SK-N-SH (cell line): ENCODE measurements around the gene EXOC7. TPM values are rescaled to one million over a fixed set of nuclear protein-coding genes. Genes with fewer than 3 reads are reported as not detected.

Source experiments
- CTCF ChIA-PET: fragments of 300-600, 350-600 bp; formaldehyde crosslinking; extraction: SDS; loops from one replicate; lab custom pipeline; 2021; lab: Yijun Ruan, JAX
- POLR2A ChIA-PET: fragments of 350-600 bp; sonication (Branson Sonifier 250); formaldehyde crosslinking; extraction: SDS; loops from one replicate; lab custom pipeline; 2020; ENCODE audit warnings: antibody characterized with exemption, inconsistent platforms; lab: Yijun Ruan, JAX
- DNase-seq: peaks from one replicate; pipeline ENCODE4 v3.0.0; 2012
- H2AFZ ChIP-seq: fragments of 200-600 bp; sonication (generic); 2 replicates; pipeline ENCODE4 v1.8.1; 2016; ENCODE audit warnings: antibody characterized with exemption, mild to moderate bottlenecking, low read depth
- H3F3A ChIP-seq: fragments of 200-600 bp; sonication (generic); replicated peaks from 2 replicates; pipeline ENCODE3; 2016; ENCODE audit warnings: antibody characterized with exemption, mild to moderate bottlenecking; ENCODE audit not compliant: insufficient read depth
- H3K27ac ChIP-seq, 2 experiments: fragments of 200-500 bp in 1 of 2; fragments of 200-600 bp in 1 of 2; sonication (Bioruptor generic) in 1 of 2; sonication (generic), shearing (Covaris generic) in 1 of 2; 2 replicates each; pipeline versions ENCODE4 v1.5.1 to v1.6.1; 2014 to 2016; ENCODE audit warnings: low read depth in 2 of 2, inconsistent platforms in 1 of 2, low read length in 1 of 2, mild to moderate bottlenecking in 1 of 2, mixed read lengths in 1 of 2
- H3K27me3 ChIP-seq: fragments of 200-600 bp; sonication (generic), shearing (Covaris generic); 2 replicates; pipeline ENCODE4 v1.6.1; 2016; ENCODE audit warnings: mixed run types; ENCODE audit not compliant: insufficient read depth
- H3K36me3 ChIP-seq, 2 experiments: fragments of 200-500 bp in 1 of 2; fragments of 200-600 bp in 1 of 2; sonication (Bioruptor generic) in 1 of 2; sonication (generic) in 1 of 2; replicated peaks in 1 of 2; 2 replicates each; pipeline versions ENCODE3 to v1.5.1; 2014 to 2016; ENCODE audit warnings: low read length in 1 of 2, mild to moderate bottlenecking in 1 of 2; ENCODE audit not compliant: insufficient read depth in 2 of 2, control insufficient read depth in 1 of 2
- H3K4me1 ChIP-seq, 2 experiments: fragments of 200-500 bp in 1 of 2; fragments of 200-600 bp in 1 of 2; sonication (Bioruptor generic) in 1 of 2; sonication (generic), shearing (Covaris generic) in 1 of 2; 2 replicates each; pipeline versions ENCODE4 v1.5.1 to v1.6.1; 2014 to 2016; ENCODE audit warnings: low read depth in 1 of 2, low read length in 1 of 2, mixed run types in 1 of 2; ENCODE audit not compliant: insufficient read depth in 2 of 2, control insufficient read depth in 1 of 2
- H3K4me2 ChIP-seq: fragments of 200-600 bp; sonication (generic), shearing (Covaris generic); 2 replicates; pipeline ENCODE4 v1.6.1; 2017; ENCODE audit warnings: mixed run types
- H3K4me3 ChIP-seq, 2 experiments: fragments of 200-500 bp in 1 of 2; fragments of 200-600 bp in 1 of 2; sonication (Bioruptor generic) in 1 of 2; sonication (generic), shearing (Covaris generic) in 1 of 2; 2 replicates each; pipeline versions ENCODE4 v1.5.1 to v1.8.1; 2014 to 2016; ENCODE audit warnings: low read depth in 2 of 2, inconsistent platforms in 1 of 2, low read length in 1 of 2, mild to moderate bottlenecking in 1 of 2, mixed read lengths in 1 of 2, moderate library complexity in 1 of 2
- H3K79me2 ChIP-seq: fragments of 200-600 bp; sonication (generic); 2 replicates; pipeline ENCODE4 v1.8.1; 2017; ENCODE audit warnings: mild to moderate bottlenecking; ENCODE audit not compliant: insufficient read depth
- H3K9ac ChIP-seq: fragments of 200-600 bp; sonication (generic); 2 replicates; pipeline ENCODE4 v1.6.1; 2017; ENCODE audit warnings: mixed run types
- H3K9me2 ChIP-seq: fragments of 200-600 bp; sonication (generic); 2 replicates; pipeline ENCODE4 v1.6.1; 2017; ENCODE audit warnings: mixed run types
- H3K9me3 ChIP-seq: fragments of 200-600 bp; sonication (generic); 2 replicates; pipeline ENCODE4 v1.6.1; 2017; ENCODE audit warnings: mixed run types, mild to moderate bottlenecking, moderate library complexity
- H4K20me1 ChIP-seq: fragments of 200-600 bp; sonication (generic); 2 replicates; pipeline ENCODE4 v1.6.1; 2017; ENCODE audit warnings: mild to moderate bottlenecking, mixed run types; ENCODE audit not compliant: insufficient read depth
- CHD2 ChIP-seq: fragments of 150-350 bp; IDR thresholded peaks from 2 replicates; pipeline ENCODE4 v1.6.1; 2018; ENCODE audit warnings: low read length; ENCODE audit not compliant: partially characterized antibody
- FOSL2 ChIP-seq: IDR thresholded peaks from 2 replicates; pipeline ENCODE4 v1.4.0; 2012; ENCODE audit warnings: low read depth, mild to moderate bottlenecking, moderate library complexity, borderline replicate concordance
- FOXM1 ChIP-seq: IDR thresholded peaks from 2 replicates; pipeline ENCODE4 v1.4.0; 2012; ENCODE audit warnings: low read depth, mild to moderate bottlenecking
- GABPA ChIP-seq: IDR thresholded peaks from 2 replicates; pipeline ENCODE4 v1.4.0; 2012; ENCODE audit warnings: low read depth, mild to moderate bottlenecking
- IRF3 ChIP-seq: fragments of 150-350 bp; IDR thresholded peaks from 2 replicates; pipeline ENCODE4 v1.6.1; 2016; ENCODE audit warnings: mild to moderate bottlenecking, low read depth, low read length
- MEF2A ChIP-seq: IDR thresholded peaks from 2 replicates; pipeline ENCODE4 v1.4.0; 2012; ENCODE audit warnings: low read depth, borderline replicate concordance
- MXI1 ChIP-seq: IDR thresholded peaks from 2 replicates; pipeline ENCODE4 v1.6.1; 2012; ENCODE audit warnings: mild to moderate bottlenecking, low read depth, low read length, improper control_type of control experiment
- NRF1 ChIP-seq: IDR thresholded peaks from 2 replicates; pipeline ENCODE4 v1.6.1; 2012; ENCODE audit warnings: low read depth, mild to moderate bottlenecking, low read length
- RAD21 ChIP-seq: IDR thresholded peaks from 2 replicates; pipeline ENCODE4 v1.6.1; 2012; ENCODE audit warnings: mild to moderate bottlenecking, low read length
- RCOR1 ChIP-seq: fragments of 150-350 bp; IDR thresholded peaks from 2 replicates; pipeline ENCODE4 v1.6.1; 2017; ENCODE audit warnings: antibody characterized with exemption, low read length
- SIN3A ChIP-seq: IDR thresholded peaks from 2 replicates; pipeline ENCODE4 v1.6.1; 2012; ENCODE audit warnings: low read depth, mild to moderate bottlenecking, low read length, moderate library complexity, borderline replicate concordance
- SMC3 ChIP-seq: IDR thresholded peaks from 2 replicates; pipeline ENCODE4 v1.6.1; 2012; ENCODE audit warnings: low read depth, low read length, improper control_type of control experiment
- TAF1 ChIP-seq: IDR thresholded peaks from 2 replicates; pipeline ENCODE4 v1.6.1; 2012; ENCODE audit warnings: low read depth, mild to moderate bottlenecking, low read length, moderate library complexity, borderline replicate concordance
- TCF12 ChIP-seq: IDR thresholded peaks from 2 replicates; pipeline ENCODE4 v1.4.0; 2012
- TEAD4 ChIP-seq: IDR thresholded peaks from 2 replicates; pipeline ENCODE4 v1.4.0; 2012; ENCODE audit warnings: mild to moderate bottlenecking, borderline replicate concordance; ENCODE audit not compliant: insufficient read depth
- USF2 ChIP-seq: fragments of 150-350 bp; IDR thresholded peaks from 2 replicates; pipeline ENCODE4 v1.6.1; 2017; ENCODE audit warnings: antibody characterized with exemption, low read length, low read depth, borderline replicate concordance
- YY1 ChIP-seq: IDR thresholded peaks from 2 replicates; pipeline ENCODE4 v1.4.0; 2012; ENCODE audit warnings: low read depth, mild to moderate bottlenecking
- WGBS: methylation state at CpG from one replicate; pipeline ENCODE4 v1.1.6; 2017; ENCODE audit warnings: low lambda C conversion rate; 5-methylcytosine and 5-hydroxymethylcytosine counted together
- polyA plus RNA-seq, 3 experiments: library from polyadenylated mRNA; depleted of rRNA; stranded (reverse); fragments of >200 nt; gene quantifications; 2 replicates each; pipeline ENCODE4 v1.2.3, GENCODE V29; 2012
- TF ChIP-seq, protein P1 (sequence below): IDR thresholded peaks from 2 replicates; pipeline ENCODE4 v1.4.0; 2012; ENCODE audit warnings: low read depth, borderline replicate concordance

Gene EXOC7
- polyA plus RNA-seq, 1 of the 3 experiments (the other 2 are of a cell fraction): 129 TPM

GRCh38 chr17:76085066-76085730 is 18.4 kb downstream of the EXOC7 start:
- Histone ChIP-seq H3K27ac (no peak overlapping the region), H3K36me3 (peaks cover 28 to 77% of the 10 kb centered on the region in 2 experiments), H2AFZ (no peak overlapping the region), H3K9ac (no peak overlapping the region), H3K4me2 (no peak overlapping the region), H4K20me1 (no peaks in the 10 kb centered on the region; the same call in 1 of the 2 replicates), H3K4me3 (no peak overlapping the region), H3K4me1 (peaks cover 0 to 8% of the 10 kb centered on the region in 2 experiments; a peak in 1 of 4 replicates), H3K9me3 (no peaks in the 10 kb centered on the region), H3K27me3 (peaks cover 4% of the 10 kb centered on the region; the same call in 1 of the 2 replicates), H3K9me2 (no peaks in the 10 kb centered on the region), H3F3A (peaks cover 18% of the 10 kb centered on the region), H3K79me2 (no peaks in the 10 kb centered on the region)
- WGBS: 89% methylated on average over 17 of the region's 17 CpGs
- ChIA-PET POLR2A (no interaction called here), CTCF (interaction anchor here (0.9 to 1.6 kb wide), 4 partner anchors 9 to 194 kb away, joined by 3 to 6 read pairs (median 4); partner anchors contain the start of gene GALR2)
- peak; percentile 32 for DNase-seq
- TF ChIP-seq RCOR1 (no peak), CHD2 (no peak), RAD21 (no peak), YY1 (no peak), FOSL2 (no peak), SMC3 (no peak), TCF12 (no peak), SIN3A (no peak), IRF3 (no peak), TAF1 (no peak), TEAD4 (no peak), USF2 (no peak)

DNA sequence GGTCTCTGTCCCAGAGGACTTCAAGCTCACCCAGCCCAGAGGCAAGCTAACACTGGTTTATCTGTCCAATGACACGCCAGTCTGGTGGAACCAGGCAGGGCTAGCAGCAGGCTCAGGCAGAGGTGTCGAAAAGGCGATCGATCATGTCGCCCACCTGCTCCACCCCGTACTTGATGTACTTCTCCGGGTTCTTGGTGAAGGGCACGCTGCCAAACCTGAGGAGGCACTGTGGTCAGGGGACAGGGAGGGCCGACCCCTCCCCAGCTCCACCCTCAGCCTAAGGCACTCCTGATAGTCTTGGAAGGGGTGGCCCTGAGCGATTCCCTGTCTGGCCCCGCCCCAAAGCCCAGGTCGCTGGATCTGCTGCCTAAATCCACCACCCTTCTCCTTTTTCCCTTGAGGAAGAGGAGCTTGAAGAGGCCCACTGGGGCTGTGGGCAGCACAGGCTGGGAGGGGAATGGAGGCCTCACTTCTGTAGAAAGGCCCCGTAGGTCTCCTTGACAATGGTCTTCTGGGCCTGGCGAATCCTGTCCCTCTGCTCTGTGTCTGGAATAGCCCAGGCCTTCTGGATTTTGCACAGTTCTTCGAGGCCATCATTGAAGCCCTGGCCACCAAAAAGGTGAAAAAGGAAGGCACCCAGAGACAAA is 19.9 kb downstream of the EXOC7 start:
- H3K9ac ChIP-seq: no peak overlapping the region
- peak; percentile 27 for DNase-seq
- H3K9me2 ChIP-seq: no peaks in the 10 kb centered on the region
- no peaks in the 10 kb centered on the region for H3K9me3 ChIP-seq
- ChIA-PET CTCF (interaction anchor here (0.8 to 0.9 kb wide), 3 partner anchors 178 to 196 kb away, joined by 3 to 6 read pairs (median 5); no protein-coding TSS in a partner anchor), POLR2A (interaction anchor here (0.6 to 0.9 kb wide), 2 partner anchors 9 to 211 kb away, joined by 3 to 4 read pairs; no protein-coding TSS in a partner anchor)
- no peaks in the 10 kb centered on the region; the same call in 1 of the 2 replicates for H4K20me1 ChIP-seq
- H3K4me2 ChIP-seq: no peak overlapping the region
- H3K4me1 ChIP-seq: peaks cover 0 to 23% of the 10 kb centered on the region in 2 experiments; a peak in 1 of 4 replicates
- 89% methylated on average over 13 of the region's 15 CpGs for WGBS
- H3K27ac ChIP-seq: no peak overlapping the region
- H3F3A ChIP-seq: peaks cover 18% of the 10 kb centered on the region
- peaks cover 20% of the 10 kb centered on the region for H3K27me3 ChIP-seq
- no peaks in the 10 kb centered on the region for H3K79me2 ChIP-seq
- no peak overlapping the region for H2AFZ ChIP-seq
- TF ChIP-seq MEF2A (no peak), NRF1 (no peak), SIN3A (no peak), FOXM1 (no peak), YY1 (no peak), GABPA (no peak), TAF1 (no peak), MXI1 (no peak)
- TF ChIP-seq, protein P1, sequence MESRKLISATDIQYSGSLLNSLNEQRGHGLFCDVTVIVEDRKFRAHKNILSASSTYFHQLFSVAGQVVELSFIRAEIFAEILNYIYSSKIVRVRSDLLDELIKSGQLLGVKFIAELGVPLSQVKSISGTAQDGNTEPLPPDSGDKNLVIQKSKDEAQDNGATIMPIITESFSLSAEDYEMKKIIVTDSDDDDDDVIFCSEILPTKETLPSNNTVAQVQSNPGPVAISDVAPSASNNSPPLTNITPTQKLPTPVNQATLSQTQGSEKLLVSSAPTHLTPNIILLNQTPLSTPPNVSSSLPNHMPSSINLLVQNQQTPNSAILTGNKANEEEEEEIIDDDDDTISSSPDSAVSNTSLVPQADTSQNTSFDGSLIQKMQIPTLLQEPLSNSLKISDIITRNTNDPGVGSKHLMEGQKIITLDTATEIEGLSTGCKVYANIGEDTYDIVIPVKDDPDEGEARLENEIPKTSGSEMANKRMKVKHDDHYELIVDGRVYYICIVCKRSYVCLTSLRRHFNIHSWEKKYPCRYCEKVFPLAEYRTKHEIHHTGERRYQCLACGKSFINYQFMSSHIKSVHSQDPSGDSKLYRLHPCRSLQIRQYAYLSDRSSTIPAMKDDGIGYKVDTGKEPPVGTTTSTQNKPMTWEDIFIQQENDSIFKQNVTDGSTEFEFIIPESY: no peak
- H3K4me3 ChIP-seq: no peak overlapping the region
- H3K36me3 ChIP-seq: peaks cover 24 to 62% of the 10 kb centered on the region in 2 experiments
